Left renal cortex interstitium (tissue), 4 donors: Measurements from ENCODE around the gene SAMD4A. TPM values are rescaled to one million over a fixed set of nuclear protein-coding genes. Genes with fewer than 3 reads are reported as not detected.
"Not testable (repeated sequence)": the region's sequence is repeated elsewhere in the genome, so short reads cannot be mapped to it uniquely, and the experiment has no call there.

Experiments
- DNase-seq, 4 donors: peaks; one replicate each; pipeline ENCODE4 v3.0.0-alpha.2; 2013; ENCODE audit warnings: low read depth in 4 of 4, low spot score in 2 of 4, missing footprints in 1 of 4
- polyA plus RNA-seq, 4 donors: library from polyadenylated mRNA; unstranded; fragments of 120-200 nt; gene quantifications; one replicate each; pipeline ENCODE4 v1.2.1, GENCODE V29; 2013; ENCODE audit not compliant: insufficient read length in 4 of 4

Gene SAMD4A
- polyA plus RNA-seq, 4 donors = 8.2 to 11.3 (median 9.9) TPM

DNA sequence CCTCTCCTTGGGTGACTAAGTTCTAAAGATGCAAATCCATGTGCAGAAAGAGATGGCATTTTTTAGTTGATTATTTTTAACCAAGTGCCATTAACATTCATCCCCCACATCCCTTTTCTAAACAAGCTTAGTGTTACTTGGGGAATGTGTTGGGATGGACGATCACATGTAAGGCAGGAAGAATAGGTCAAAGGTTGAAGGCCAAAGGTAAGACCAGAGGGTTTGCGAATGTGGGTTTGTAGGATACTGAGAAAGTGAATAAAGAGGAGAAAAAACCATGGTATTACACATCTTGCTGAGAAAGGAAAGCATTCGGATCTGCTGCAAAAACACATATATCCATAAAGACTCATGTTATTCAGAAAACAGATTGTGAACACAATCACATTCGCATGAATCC is 224.1 kb downstream of the SAMD4A start:
- DNase-seq = no peak

DNA sequence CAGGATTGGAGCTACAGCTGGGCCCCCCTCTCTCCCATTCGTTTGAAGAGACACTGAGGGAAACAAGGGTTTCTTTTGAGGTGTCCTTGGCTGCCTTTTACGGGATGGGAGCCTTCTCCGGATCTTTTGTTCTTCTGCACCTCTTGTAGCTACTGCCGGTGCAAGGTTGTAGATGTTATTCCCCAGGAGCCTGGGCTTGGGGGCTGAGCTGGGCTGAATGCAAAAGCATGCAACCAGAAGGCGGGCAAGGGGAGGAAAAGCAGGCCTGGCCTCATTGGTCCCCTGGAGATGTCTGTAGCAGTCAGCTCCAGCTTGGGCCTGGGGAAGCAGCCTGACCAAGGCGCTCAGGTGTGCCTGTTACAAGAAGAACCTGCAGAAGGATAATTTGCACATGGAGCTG is 225.4 kb downstream of the SAMD4A start:
- DNase-seq = no peak

DNA sequence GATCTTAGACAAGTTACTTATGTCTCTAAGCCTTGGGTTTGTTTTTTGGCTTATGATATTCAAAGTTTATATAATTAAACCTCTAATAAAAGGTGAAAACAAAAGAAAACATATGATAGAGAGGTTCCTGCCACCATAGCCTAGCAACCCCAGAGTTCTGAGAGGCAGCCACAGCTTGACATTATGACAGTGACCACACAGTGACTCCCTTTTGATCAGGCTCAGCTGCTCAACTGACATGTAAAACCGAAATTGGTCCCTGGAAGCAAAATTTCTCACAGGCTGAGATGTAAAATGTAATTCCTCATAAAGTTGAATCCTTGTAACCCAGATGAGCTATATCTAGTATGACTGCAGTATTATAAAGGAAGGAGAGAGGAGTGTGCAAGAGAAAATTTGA is 227.2 kb downstream of the SAMD4A start:
- DNase-seq = no peak

DNA sequence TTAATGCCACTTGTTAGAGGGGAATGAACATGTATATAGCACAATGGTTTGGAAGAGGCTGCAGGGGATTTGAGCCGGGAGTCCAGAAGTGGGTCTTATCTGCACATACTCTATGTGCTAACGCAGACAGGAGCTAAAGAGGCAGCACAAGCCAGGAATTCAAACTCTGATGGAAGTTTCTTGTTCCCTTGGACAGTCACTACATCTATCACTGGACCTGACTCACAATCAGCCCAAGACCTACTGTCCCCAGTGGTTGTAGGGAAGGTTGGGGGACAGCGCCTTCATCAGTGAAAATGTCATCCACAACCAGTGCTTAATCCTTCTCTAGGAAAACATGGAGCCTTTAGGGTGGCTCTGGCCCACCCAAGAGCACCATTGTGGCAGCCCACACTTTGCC is 227.9 kb downstream of the SAMD4A start:
- DNase-seq = no peak

DNA sequence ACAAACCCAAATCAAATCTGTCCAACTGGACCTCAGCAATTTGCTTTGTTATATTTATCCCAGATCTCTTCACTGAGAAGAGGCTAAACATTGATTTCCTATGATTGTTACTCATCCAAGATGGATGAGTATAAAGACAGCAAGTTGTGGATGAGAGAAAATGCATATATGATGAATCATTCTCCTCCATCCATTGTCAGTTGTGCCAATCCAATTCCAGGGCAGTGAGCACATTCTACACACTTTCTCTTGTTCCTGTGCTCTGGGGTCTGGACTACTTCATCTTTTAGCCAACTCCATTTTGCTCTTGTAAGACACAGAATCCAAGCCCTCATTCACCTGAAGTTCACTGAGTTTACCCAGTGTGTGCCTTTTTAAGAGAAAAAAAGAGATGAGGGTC is 230.0 kb downstream of the SAMD4A start:
- no peak for DNase-seq

DNA sequence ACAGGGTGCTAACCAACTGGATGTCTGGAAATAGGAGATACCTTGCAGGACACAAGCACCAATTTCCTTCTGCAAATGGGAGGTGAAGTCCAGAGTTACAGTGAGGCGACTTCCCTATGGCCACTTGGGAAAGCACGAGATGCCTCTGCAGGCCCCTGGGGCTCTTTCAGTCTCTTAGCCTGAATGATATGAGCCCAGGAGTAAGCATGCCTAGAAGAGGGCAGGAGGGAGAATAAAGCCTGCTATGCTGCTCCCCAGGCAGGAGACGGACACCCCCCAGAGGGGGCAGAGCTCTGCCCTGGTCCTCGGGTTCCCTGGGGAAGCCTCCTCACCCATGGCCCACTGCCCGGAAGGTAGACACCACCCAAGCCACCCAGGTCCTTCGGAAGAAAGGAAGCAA is 230.6 kb downstream of the SAMD4A start:
- DNase-seq = no peak

DNA sequence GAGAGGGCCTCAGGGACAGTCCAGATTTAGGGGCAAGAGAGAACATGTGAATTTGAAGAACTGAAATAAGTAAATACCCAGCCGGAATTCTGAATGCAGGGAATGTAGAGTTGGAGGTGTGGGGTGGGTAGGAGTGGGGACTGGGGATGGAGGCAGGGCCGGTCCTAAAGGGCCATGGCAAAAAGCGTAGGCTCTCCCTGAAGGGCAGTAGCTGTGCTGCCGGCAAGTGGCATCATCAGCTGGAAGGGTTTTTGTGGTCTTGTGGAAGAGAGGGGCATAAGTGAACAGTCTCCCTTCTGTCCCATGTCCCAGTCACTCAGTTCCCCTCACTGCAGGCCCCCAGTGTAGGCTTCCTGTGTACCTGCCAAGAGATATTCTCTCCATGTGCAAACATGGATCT is 231.1 kb downstream of the SAMD4A start:
- no peak for DNase-seq

DNA sequence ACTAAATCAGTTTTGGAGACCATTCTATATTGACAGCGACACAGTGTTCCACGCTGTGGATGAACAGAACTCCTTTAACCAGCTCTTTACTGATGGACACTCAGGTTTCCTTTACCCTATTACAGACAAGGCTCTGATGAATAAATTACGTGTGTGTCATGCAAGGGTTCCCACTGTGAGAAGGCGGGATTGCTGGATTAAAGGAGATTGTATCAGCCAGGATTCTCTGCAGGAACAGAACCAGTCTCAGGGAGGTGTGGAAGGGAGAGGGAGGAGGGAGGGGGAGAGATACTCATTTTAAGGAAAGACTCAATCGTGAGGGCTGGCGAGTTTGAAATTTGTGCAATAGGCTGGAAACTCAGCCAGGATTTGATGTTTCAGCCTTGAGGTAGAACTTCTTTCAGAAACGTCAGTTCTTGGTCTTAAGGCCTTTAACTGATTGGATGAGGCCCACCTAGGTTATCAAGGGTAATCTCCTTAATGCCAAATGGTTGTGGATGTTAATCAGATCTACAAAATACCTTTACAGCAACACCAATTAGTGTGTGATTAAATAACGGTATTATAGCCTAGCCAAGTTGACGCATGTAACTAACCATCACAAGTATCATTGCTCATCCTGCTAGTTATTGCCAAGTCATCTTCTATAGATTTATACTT is 231.7 kb downstream of the SAMD4A start:
- no peak for DNase-seq

DNA sequence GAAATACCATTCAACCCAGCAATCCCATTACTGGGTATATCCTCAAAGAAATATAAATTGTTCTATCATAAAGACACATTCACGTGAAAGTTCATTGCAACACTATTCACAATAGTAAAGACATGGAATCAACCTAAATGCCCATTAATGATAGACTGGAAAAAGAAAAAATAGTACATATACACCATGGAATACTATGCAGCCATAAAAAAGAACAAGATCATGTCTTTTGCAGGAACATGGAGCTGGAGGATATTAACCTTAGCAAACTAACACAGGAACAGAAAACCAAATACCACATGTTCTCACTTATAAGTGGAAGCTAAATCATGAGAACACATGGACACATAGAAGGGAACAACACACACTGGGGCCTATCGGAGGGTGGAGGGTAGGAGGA is 234.6 kb downstream of the SAMD4A start:
- not testable (repeated sequence) for DNase-seq

DNA sequence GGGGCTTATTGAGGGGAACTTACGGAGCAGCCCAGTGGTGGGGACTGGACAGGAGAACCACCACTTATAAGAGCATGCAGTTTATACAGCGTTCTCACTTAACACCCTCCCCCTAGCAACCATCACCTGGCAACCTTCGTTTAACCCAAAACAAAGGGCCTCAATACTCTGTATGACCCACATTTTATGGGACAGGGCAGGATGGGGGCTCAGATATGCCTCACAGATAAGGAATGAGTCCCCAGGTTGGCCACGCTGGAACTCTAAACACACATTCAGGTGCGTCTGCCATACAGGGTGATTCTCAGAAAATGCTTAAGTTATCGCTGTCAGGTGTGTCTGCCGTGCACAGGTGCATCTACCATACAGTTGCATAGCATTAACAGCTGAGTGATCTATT is 236.5 kb downstream of the SAMD4A start:
- no peak for DNase-seq

DNA sequence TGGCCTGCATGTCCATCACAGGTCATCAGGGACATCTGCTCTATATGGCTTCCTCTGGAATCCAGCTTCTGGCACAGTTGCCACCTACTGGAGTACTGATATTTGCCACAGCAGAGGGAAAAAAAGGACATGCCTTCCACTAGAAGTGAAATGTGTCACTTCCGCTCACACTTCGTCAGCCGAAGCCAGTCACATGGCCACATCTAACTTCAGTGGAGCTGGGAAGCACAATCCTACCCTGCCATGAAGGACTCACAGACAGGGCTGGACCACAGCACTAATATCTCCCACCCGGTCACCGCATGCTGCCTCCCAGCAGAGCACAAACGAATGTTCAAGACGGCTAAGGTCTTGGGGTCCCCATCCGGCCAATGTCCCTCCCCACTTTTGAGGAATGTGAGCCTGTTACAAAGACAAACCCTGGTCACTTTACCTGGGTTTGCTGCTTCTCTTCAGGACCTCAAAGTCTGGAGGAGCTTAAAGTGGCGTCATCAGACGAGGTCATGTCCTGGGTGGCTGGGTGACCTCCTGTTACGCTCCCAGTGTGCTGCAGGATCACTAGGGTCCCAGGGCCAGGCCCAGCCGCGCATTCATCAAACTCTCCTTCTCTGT is 237.1 kb downstream of the SAMD4A start:
- DNase-seq = no peak

DNA sequence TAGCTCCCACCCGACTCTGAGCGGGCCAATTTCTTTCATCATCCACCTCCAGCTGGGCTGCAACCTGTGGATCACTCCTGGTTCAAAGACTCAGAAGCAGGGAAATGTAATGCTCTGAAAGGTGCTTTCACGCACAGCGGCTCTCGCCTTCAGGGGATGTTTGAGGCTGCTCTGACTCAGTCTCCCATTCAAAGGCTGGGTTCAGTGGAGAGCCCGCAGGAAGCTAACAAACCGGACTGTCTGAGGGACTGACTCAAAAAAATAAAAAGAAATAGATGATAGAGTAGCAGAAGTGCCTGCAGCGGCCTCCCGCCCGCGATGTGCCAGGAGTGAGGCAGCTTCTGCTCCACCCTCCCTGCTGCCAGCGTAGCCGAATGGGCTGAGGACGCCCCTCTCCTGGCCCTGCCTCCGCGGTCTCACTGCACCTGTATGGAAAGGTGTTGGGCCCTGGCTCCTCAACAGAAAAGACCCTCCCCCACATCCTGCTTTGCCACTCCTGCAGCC is 237.7 kb downstream of the SAMD4A start:
- no peak for DNase-seq

DNA sequence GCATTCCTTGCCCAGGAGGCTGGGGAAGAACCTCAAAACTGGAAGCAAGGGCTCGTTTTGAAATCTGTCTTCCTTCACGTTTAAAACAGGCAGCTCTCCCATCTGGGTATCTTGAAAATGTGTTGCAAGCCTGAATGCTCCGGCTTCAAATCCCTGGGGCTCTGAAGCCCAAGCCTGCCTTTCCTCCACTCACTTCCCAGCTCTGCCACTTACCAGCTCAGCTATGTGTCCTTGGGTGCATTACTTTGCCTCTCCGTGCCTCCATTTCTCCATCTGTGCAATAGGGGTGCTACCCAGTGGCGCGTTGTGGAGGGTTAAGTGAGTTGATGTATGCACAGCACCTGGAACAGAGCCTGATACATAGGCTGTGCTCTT is 238.1 kb downstream of the SAMD4A start:
- no peak for DNase-seq

DNA sequence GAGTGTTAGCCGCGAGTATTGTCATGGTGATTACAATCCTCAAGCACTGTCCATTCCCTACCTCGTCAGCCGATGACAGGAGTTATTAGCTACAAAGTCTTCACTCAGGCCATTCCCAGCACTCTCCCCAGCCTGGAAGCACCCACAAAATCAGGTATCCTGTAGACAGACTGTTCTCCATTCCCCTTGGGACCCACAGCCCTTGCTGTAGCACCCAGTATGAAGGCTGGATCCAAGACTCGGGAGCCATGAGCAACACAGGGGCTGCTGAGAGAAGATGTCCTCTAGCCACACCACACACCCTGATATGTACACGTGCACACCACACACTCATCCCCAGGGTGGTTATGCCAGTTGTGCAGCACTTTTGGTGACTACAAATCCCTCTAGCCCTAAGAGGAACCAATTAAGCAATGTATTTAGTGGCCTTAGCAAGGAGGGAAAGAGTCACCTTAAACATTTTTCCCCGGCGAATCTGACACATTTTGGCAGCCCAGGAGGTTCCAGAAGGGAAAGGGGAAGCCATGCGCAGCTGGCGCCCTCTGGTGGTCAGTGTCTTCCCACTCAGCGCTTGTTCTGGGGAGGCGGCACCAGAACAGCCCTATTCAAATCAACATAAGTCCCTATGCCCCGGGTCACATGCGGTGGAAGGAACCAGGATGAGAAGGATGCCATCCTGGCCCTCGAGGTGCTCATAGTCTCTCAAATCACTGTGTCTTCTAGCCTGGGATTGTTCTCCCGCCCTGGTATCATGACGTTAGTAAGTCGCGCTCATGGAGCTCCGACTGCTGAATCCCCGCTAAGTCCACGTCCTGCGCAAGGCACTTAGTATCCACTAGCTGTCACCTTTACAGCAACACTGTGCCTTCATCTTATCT is 238.8 kb downstream of the SAMD4A start:
- DNase-seq = peak in 3 of 4 donors; percentile 57 to 73 (median 66)

DNA sequence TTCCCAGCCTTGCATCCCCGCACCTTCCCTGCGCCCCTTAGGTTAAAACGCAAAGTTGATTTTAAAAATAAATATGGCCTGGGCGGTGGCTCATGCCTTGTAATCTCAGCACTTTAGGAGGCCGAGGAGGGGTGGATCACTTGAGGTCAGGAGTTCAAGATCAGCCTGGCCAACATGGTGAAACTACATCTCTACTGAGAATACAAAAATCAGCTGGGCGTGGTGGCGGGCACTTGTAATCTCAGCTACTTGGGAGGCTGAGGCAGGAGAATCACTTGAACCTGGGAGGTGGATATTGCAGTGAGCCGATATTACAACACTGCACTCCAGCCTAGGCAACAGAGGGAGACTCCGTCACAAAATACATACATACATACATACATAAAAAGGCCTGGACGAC is 239.7 kb downstream of the SAMD4A start:
- DNase-seq = no peak

DNA sequence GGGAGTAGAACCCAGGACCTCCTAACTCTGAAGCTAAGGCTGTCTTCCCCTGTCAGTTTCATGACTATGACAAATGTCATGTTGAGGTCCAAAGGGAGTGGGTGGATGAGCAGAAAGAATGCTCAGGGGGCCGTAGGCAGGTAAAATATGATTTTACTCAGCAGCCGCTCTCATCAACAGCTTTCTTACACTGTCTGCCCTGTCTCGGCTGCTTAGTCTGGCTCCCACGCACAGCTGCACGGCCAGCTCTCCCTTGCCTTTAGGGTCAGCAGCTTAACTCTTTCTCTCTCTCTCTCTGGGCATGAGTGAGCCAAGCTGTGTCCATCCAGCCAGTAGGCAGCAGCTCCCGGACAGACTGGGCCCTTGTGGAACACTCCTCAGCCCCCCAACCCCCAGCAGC is 240.5 kb downstream of the SAMD4A start:
- no peak for DNase-seq

DNA sequence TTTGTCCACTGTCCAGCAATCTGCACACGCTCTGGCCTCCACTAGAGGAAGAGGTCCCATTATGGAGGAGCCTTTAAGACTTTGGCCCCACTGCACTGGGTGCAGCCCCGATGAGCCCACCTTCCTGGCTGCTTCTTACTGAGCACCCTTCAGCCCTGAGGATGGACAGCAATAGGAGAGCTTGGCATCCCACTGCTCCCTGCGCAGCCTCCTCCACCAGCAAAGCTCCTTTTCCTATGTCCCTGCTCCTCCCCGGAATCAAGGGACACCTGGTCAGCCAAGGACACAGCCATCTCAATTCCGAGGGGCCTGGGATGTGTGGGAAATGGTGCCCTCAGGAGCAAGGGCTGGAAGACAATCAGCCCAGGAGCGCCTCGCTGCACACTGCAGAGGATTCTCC is 241.0 kb downstream of the SAMD4A start:
- DNase-seq = no peak

DNA sequence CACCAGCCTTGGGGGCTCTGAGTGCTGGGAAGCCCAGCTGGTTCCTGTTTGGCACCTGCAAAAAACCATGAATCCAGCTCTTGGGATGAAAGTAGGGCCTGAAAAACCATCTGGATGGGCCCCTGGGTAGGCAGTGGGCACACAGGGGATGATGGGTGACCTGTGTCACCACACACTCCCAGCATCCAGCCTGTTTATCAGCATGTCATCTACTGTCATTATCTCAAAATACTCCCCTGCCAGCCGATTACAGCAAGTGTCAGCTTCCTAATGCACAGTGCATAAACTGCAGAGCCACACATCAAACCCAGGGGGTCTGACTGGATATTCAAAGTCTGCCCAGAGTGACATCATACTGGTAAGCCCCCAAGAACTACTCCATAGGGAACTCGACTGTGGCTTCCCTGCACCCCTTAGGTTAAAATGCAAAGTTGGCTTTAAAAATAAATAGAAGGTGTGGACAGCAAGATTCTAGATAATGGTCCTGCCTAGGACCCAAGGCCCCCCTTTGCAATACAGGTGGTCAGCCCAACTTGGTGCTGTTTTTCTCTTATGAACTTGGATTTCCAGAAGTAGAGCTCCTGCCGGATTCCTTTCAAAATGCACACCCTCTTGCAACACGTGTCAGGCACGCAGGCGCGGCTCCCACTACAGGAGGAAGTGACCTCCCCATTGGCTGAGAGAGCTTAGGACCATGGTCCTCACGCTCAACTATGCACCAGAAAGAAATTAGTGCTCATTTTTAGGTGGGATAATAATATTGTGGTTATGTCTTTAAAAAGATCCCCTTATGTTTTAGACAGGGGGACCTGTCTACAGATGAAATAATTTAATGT is 241.6 kb downstream of the SAMD4A start:
- DNase-seq = no peak

DNA sequence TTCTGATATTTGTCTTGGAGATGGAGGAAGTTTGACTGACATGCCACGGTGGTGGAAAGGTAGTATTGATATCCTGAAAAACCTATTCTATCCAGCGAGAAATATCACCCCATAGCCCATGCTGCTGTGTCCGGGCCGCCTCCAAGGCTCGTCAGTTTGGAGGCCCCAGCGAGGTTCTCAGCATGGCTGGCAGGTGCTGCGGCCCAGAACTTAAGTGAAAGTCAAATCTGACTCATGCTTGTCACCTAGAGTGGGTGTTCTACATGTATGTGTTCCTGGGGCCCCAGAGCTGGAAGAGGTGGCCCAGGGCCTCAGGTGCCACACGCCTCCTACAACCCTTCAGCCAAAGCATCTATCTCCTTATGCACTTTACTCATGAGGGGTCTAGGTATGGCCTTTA is 242.8 kb downstream of the SAMD4A start:
- no peak for DNase-seq

DNA sequence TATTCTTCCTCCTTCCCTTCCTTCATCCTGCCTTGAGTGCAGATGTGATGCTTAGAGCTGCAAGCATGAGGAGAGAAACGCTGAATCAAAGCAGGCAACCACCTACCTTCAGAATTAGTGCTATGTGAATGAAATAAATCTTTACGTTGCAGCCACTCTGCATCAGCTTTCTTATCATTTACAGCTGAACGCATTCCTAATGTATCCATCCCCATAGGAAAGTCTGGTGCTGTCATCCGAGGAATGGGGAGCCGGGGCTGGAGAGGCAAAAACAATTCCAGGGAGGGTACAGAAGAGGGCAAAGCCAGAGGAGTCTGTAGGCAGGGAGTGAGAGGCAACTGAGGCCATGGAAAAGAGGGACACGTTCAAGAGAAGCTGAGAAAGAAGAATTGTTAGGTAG is 245.7 kb downstream of the SAMD4A start:
- DNase-seq = no peak

DNA sequence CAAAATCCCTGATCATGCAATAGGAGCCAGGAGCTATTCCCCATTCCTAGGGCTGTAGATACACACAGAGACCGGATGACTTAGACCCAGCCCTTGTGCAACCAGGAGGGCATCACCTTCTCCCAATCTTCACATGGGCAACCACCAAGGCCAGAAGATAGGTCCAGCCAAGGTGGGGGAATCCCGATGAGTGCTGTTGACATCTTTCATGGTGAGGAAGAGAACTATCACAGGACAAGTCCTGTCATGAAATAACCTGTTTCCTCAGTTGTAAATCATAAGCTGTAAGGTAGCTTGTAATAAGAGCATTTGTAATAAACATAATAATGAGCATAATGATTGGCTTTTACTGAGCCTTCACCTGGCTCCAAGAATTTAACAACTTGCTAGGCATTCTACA is 246.2 kb downstream of the SAMD4A start:
- no peak for DNase-seq
